ENCODE measurements around the gene MAML2. TPM values are rescaled to one million over a fixed set of nuclear protein-coding genes. Genes with fewer than 3 reads are reported as not detected.

Gene MAML2
- total RNA-seq, 1 donor from 2014 or later = 11.8 TPM

GRCh38 chr11:95950905-95951304, 392.1 kb downstream of the MAML2 start:
- Mint-ChIP-seq H3K4me3 (ENCODE audit: low read depth) (no peak overlapping the region), H3K36me3 (ENCODE audit: low read depth) (no peaks in the 10 kb centered on the region), H3K4me1 (ENCODE audit: low read depth) (no peaks in the 10 kb centered on the region), H3K27ac (no peak overlapping the region), H3K9me3 (peaks cover 23% of the 10 kb centered on the region), H3K27me3 (ENCODE audit: low read depth) (no peaks in the 10 kb centered on the region)
- intact Hi-C loops (cut with micrococcal nuclease) = no loop called here
- no peak for DNase-seq (ENCODE audit: low spot score)

- Mint-ChIP-seq H3K27me3 (ENCODE audit: low read depth) (no peaks in the 10 kb centered on the region), H3K4me3 (ENCODE audit: low read depth) (no peak overlapping the region)
Measured at GRCh38 chr11:95948637-95949036, 394.4 kb downstream of the MAML2 start.

GRCh38 chr11:95944623-95945022, 398.4 kb downstream of the MAML2 start:
- intact Hi-C loops (cut with micrococcal nuclease) = no loop called here
- no peaks in the 10 kb centered on the region for H3K27me3 Mint-ChIP-seq (ENCODE audit: low read depth)
- peaks cover 5% of the 10 kb centered on the region for H3K36me3 Mint-ChIP-seq (ENCODE audit: low read depth)
- H3K9me3 Mint-ChIP-seq = peaks cover 48% of the 10 kb centered on the region
- H3K27ac Mint-ChIP-seq = no peak overlapping the region
- DNase-seq (ENCODE audit: low spot score) = no peak
- H3K4me3 Mint-ChIP-seq (ENCODE audit: low read depth) = no peak overlapping the region
- no peaks in the 10 kb centered on the region for H3K4me1 Mint-ChIP-seq (ENCODE audit: low read depth)

More at GRCh38 chr11:95948637-95949036, 394.4 kb downstream of the MAML2 start:
- H3K9me3 Mint-ChIP-seq = peaks cover 44% of the 10 kb centered on the region
- no peaks in the 10 kb centered on the region for H3K4me1 Mint-ChIP-seq (ENCODE audit: low read depth)
- H3K27ac Mint-ChIP-seq = no peak overlapping the region
- H3K36me3 Mint-ChIP-seq (ENCODE audit: low read depth) = peaks cover 5% of the 10 kb centered on the region
- intact Hi-C loops (cut with micrococcal nuclease) = no loop called here
- DNase-seq (ENCODE audit: low spot score) = no peak

GRCh38 chr11:95943546-95943945, 399.4 kb downstream of the MAML2 start:
- Mint-ChIP-seq H3K27me3 (ENCODE audit: low read depth) (no peaks in the 10 kb centered on the region), H3K4me3 (ENCODE audit: low read depth) (no peak overlapping the region), H3K27ac (no peak overlapping the region), H3K36me3 (ENCODE audit: low read depth) (peaks cover 5% of the 10 kb centered on the region), H3K4me1 (ENCODE audit: low read depth) (no peaks in the 10 kb centered on the region), H3K9me3 (peaks cover 43% of the 10 kb centered on the region)
- intact Hi-C loops (cut with micrococcal nuclease) = no loop called here
- no peak for DNase-seq (ENCODE audit: low spot score)

GRCh38 chr11:95939091-95939490, 403.9 kb downstream of the MAML2 start:
- H3K4me1 Mint-ChIP-seq (ENCODE audit: low read depth) = no peaks in the 10 kb centered on the region
- H3K4me3 Mint-ChIP-seq (ENCODE audit: low read depth) = no peak overlapping the region
- no peaks in the 10 kb centered on the region for H3K27me3 Mint-ChIP-seq (ENCODE audit: low read depth)
- intact Hi-C loops (cut with micrococcal nuclease) = no loop called here
- H3K36me3 Mint-ChIP-seq (ENCODE audit: low read depth) = peaks cover 2% of the 10 kb centered on the region
- H3K27ac Mint-ChIP-seq = no peak overlapping the region
- no peak for DNase-seq (ENCODE audit: low spot score)
- peaks cover 8% of the 10 kb centered on the region for H3K9me3 Mint-ChIP-seq

GRCh38 chr11:95937358-95937757, 405.6 kb downstream of the MAML2 start:
- no peak for DNase-seq (ENCODE audit: low spot score)
- Mint-ChIP-seq H3K36me3 (ENCODE audit: low read depth) (no peaks in the 10 kb centered on the region), H3K27me3 (ENCODE audit: low read depth) (peaks cover 3% of the 10 kb centered on the region), H3K4me3 (ENCODE audit: low read depth) (no peak overlapping the region), H3K27ac (no peak overlapping the region), H3K9me3 (no peaks in the 10 kb centered on the region), H3K4me1 (ENCODE audit: low read depth) (no peaks in the 10 kb centered on the region)
- intact Hi-C loops (cut with micrococcal nuclease) = no loop called here

- H3K27ac Mint-ChIP-seq = no peak overlapping the region
- H3K36me3 Mint-ChIP-seq (ENCODE audit: low read depth) = no peaks in the 10 kb centered on the region
- no peak overlapping the region for H3K4me3 Mint-ChIP-seq (ENCODE audit: low read depth)
- DNase-seq (ENCODE audit: low spot score) = no peak
- H3K9me3 Mint-ChIP-seq = peaks cover 10% of the 10 kb centered on the region
- no peaks in the 10 kb centered on the region for H3K4me1 Mint-ChIP-seq (ENCODE audit: low read depth)
- peaks cover 7% of the 10 kb centered on the region for H3K27me3 Mint-ChIP-seq (ENCODE audit: low read depth)
- intact Hi-C loops (cut with micrococcal nuclease) = no loop called here
Measured at GRCh38 chr11:95933594-95933993, 409.4 kb downstream of the MAML2 start.

GRCh38 chr11:95931916-95932315, 411.1 kb downstream of the MAML2 start:
- no peak for DNase-seq (ENCODE audit: low spot score)
- intact Hi-C loops (cut with micrococcal nuclease) = no loop called here
- no peaks in the 10 kb centered on the region for H3K36me3 Mint-ChIP-seq (ENCODE audit: low read depth)
- no peak overlapping the region for H3K27ac Mint-ChIP-seq
- H3K4me1 Mint-ChIP-seq (ENCODE audit: low read depth) = no peaks in the 10 kb centered on the region
- no peak overlapping the region for H3K4me3 Mint-ChIP-seq (ENCODE audit: low read depth)
- peaks cover 10% of the 10 kb centered on the region for H3K9me3 Mint-ChIP-seq
- H3K27me3 Mint-ChIP-seq (ENCODE audit: low read depth) = peaks cover 10% of the 10 kb centered on the region

- Mint-ChIP-seq H3K9me3 (peaks cover 10% of the 10 kb centered on the region), H3K27ac (no peak overlapping the region), H3K27me3 (ENCODE audit: low read depth) (peaks cover 13% of the 10 kb centered on the region), H3K4me3 (ENCODE audit: low read depth) (no peak overlapping the region), H3K4me1 (ENCODE audit: low read depth) (no peaks in the 10 kb centered on the region), H3K36me3 (ENCODE audit: low read depth) (no peaks in the 10 kb centered on the region)
- DNase-seq (ENCODE audit: low spot score) = no peak
- intact Hi-C loops (cut with micrococcal nuclease) = no loop called here
Measured at GRCh38 chr11:95930948-95931347, 412.0 kb downstream of the MAML2 start.

GRCh38 chr11:95926726-95927125, 416.3 kb downstream of the MAML2 start:
- no peak for DNase-seq (ENCODE audit: low spot score)
- intact Hi-C loops (cut with micrococcal nuclease) = loop anchor here (10.0 kb wide), 1 partner anchor 328 kb away; no protein-coding TSS in a partner anchor
- Mint-ChIP-seq H3K27me3 (ENCODE audit: low read depth) (peaks cover 8% of the 10 kb centered on the region), H3K27ac (no peak overlapping the region), H3K4me3 (ENCODE audit: low read depth) (no peak overlapping the region), H3K9me3 (peaks cover 10% of the 10 kb centered on the region), H3K4me1 (ENCODE audit: low read depth) (peaks cover 23% of the 10 kb centered on the region), H3K36me3 (ENCODE audit: low read depth) (peaks cover 3% of the 10 kb centered on the region)

Other genes starting within 250 kb of the MAML2 start
- gene CCDC82, start 46.7 kb upstream of the MAML2 start, total RNA-seq = 35.4 and 38.6 TPM in 2 replicates
- gene JRKL, start 46.8 kb upstream of the MAML2 start, total RNA-seq = 11.8 and 12.9 TPM in 2 replicates

All from activated T-helper 2 cell treated with anti-CD3 and anti-CD28 coated beads, Interferon-gamma antibody, Interleukin-2, Interleukin-4, amounts not matched to agents 10 μg/mL and 5 μg/mL and 100 μg/mL, durations not matched to agents 14 hours and 24 hours and 36 hours (primary cell).